Measurements from ENCODE around the gene SRGAP3.

The SRGAP3 gene

GRCh38 chr3:9172851-9173321, 76.6 kb downstream of the SRGAP3 start (continued):
- TF ChIP-seq, protein P1, sequence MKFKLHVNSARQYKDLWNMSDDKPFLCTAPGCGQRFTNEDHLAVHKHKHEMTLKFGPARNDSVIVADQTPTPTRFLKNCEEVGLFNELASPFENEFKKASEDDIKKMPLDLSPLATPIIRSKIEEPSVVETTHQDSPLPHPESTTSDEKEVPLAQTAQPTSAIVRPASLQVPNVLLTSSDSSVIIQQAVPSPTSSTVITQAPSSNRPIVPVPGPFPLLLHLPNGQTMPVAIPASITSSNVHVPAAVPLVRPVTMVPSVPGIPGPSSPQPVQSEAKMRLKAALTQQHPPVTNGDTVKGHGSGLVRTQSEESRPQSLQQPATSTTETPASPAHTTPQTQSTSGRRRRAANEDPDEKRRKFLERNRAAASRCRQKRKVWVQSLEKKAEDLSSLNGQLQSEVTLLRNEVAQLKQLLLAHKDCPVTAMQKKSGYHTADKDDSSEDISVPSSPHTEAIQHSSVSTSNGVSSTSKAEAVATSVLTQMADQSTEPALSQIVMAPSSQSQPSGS (tag by site-specific recombination; IDR thresholded peaks at IDR 0.05; ENCODE audit: low read depth), result no peak
- TF ChIP-seq, protein P2, sequence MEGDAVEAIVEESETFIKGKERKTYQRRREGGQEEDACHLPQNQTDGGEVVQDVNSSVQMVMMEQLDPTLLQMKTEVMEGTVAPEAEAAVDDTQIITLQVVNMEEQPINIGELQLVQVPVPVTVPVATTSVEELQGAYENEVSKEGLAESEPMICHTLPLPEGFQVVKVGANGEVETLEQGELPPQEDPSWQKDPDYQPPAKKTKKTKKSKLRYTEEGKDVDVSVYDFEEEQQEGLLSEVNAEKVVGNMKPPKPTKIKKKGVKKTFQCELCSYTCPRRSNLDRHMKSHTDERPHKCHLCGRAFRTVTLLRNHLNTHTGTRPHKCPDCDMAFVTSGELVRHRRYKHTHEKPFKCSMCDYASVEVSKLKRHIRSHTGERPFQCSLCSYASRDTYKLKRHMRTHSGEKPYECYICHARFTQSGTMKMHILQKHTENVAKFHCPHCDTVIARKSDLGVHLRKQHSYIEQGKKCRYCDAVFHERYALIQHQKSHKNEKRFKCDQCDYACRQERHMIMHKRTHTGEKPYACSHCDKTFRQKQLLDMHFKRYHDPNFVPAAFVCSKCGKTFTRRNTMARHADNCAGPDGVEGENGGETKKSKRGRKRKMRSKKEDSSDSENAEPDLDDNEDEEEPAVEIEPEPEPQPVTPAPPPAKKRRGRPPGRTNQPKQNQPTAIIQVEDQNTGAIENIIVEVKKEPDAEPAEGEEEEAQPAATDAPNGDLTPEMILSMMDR (tag by site-specific recombination; IDR thresholded peaks at IDR 0.05), result peak; percentile 28; the same call in 1 of the 2 replicates
- TF ChIP-seq, protein P3, sequence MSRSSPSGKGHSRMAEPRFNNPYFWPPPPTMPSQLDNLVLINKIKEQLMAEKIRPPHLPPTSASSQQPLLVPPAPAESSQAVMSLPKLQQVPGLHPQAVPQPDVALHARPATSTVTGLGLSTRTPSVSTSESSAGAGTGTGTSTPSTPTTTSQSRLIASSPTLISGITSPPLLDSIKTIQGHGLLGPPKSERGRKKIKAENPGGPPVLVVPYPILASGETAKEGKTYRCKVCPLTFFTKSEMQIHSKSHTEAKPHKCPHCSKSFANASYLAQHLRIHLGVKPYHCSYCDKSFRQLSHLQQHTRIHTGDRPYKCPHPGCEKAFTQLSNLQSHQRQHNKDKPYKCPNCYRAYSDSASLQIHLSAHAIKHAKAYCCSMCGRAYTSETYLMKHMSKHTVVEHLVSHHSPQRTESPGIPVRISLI (tag by site-specific recombination; IDR thresholded peaks at IDR 0.05), result no peak
- no peak for TF ChIP-seq ZNF837 (tag by site-specific recombination; IDR thresholded peaks at IDR 0.05)

- Histone ChIP-seq H3K4me3 (ENCODE audit: low read depth, low read length) (no peak overlapping the region), H3K9me3 (ENCODE audit: control insufficient read depth, insufficient read depth, low read depth, low read length) (no peaks in the 10 kb centered on the region), H3K36me3 (ENCODE audit: control insufficient read depth in 2 of 2, insufficient read depth in 1 of 2, low read length in 2 of 2) (no peaks in the 10 kb centered on the region), H3K4me1 (ENCODE audit: control insufficient read depth, insufficient read depth, low read length) (no peaks in the 10 kb centered on the region), H3K27ac (ENCODE audit: extremely low read depth, low read depth, low read length) (0 out of 2 replicates have a peak overlapping the region, but pooled peaks have one; percentile 2)
- CTCF ChIA-PET, result no interaction called here
- TF ChIP-seq ZNF558 (tag by site-specific recombination; IDR thresholded peaks at IDR 0.05), result no peak
- no peak for TF ChIP-seq ZNF19 (tag by site-specific recombination; IDR thresholded peaks at IDR 0.05; ENCODE audit: low read depth)
- no peak for TF ChIP-seq ZNF302 (tag by site-specific recombination; IDR thresholded peaks at IDR 0.05; ENCODE audit: low read depth)
- TF ChIP-seq ZFP3 (tag by site-specific recombination; IDR thresholded peaks at IDR 0.05; ENCODE audit: low read depth), result no peak
- TF ChIP-seq, protein P4, sequence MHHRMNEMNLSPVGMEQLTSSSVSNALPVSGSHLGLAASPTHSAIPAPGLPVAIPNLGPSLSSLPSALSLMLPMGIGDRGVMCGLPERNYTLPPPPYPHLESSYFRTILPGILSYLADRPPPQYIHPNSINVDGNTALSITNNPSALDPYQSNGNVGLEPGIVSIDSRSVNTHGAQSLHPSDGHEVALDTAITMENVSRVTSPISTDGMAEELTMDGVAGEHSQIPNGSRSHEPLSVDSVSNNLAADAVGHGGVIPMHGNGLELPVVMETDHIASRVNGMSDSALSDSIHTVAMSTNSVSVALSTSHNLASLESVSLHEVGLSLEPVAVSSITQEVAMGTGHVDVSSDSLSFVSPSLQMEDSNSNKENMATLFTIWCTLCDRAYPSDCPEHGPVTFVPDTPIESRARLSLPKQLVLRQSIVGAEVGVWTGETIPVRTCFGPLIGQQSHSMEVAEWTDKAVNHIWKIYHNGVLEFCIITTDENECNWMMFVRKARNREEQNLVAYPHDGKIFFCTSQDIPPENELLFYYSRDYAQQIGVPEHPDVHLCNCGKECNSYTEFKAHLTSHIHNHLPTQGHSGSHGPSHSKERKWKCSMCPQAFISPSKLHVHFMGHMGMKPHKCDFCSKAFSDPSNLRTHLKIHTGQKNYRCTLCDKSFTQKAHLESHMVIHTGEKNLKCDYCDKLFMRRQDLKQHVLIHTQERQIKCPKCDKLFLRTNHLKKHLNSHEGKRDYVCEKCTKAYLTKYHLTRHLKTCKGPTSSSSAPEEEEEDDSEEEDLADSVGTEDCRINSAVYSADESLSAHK (tag by site-specific recombination; IDR thresholded peaks at IDR 0.05), result no peak
- POLR2A ChIA-PET, result no interaction called here
Measured at GRCh38 chr3:9170851-9171160, 78.6 kb downstream of the SRGAP3 start.

DNA sequence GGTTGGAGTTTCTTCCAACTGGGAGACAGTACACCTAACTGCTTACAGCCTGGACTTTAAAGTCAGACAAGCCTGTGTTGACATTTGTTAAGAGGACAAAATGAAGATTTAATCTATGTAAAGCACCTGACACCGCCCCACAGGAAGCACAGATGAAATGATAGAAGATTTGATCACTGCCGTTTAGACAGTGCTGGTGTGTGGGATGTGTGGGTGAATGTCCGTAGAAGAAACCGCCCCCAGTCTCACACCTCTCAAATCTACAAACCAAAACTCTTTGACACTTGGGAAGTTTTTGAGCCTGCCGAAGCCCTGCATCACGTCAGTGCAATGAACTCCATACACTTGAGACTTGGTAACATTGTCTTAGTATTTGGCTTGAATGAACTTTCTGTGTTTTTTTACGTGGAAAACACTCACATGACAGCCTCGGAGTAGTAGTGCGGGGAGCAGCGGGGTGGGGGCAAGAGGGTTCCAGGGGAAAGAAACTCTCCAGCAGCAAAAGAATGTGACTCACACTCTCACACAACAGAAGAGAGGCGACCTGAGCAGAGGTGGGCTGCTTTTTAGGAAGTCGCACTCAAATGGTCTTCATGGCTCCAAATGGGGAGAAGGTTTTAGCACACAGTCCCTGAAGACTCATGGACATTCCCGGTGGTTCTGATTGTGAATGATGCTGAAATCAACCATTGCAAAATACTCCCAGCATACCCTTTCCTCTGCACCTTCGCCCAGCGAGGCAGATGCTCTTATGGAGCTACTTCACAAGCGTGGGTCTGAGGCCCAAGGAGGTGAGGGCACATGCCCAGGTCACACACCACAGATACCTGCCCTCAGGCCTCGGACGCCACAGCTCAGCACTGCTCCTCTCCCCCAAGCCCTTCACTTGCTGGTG, 79.2 kb downstream of the SRGAP3 start:
- Histone ChIP-seq H3K4me1 (ENCODE audit: control insufficient read depth, insufficient read depth, low read length) (no peaks in the 10 kb centered on the region), H3K36me3 (ENCODE audit: control insufficient read depth in 2 of 2, insufficient read depth in 1 of 2, low read length in 2 of 2) (no peaks in the 10 kb centered on the region), H3K27ac (ENCODE audit: extremely low read depth, low read depth, low read length) (0 out of 2 replicates have a peak overlapping the region, but pooled peaks have one; percentile 2), H3K9me3 (ENCODE audit: control insufficient read depth, insufficient read depth, low read depth, low read length) (no peaks in the 10 kb centered on the region), H3K4me3 (ENCODE audit: low read depth, low read length) (no peak overlapping the region)
- ChIA-PET CTCF (no interaction called here), POLR2A (no interaction called here)
- TF ChIP-seq ZNF133 (tag by site-specific recombination; IDR thresholded peaks at IDR 0.05) (no peak), ZNF239 (tag by site-specific recombination; IDR thresholded peaks at IDR 0.05) (no peak), ZNF2 (tag by site-specific recombination; IDR thresholded peaks at IDR 0.05) (no peak), OVOL3 (tag by site-specific recombination; IDR thresholded peaks at IDR 0.05) (no peak), SP7 (tag by site-specific recombination; IDR thresholded peaks at IDR 0.05) (no peak), ZNF521 (tag by site-specific recombination; IDR thresholded peaks at IDR 0.05) (no peak), ZBTB20 (tag by site-specific recombination; IDR thresholded peaks at IDR 0.05) (no peak), ZNF266 (tag by site-specific recombination; IDR thresholded peaks at IDR 0.05; ENCODE audit: low read depth) (no peak), ZNF426 (tag by site-specific recombination; IDR thresholded peaks at IDR 0.05) (no peak), ZNF830 (tag by site-specific recombination; IDR thresholded peaks at IDR 0.05; ENCODE audit: low read depth) (no peak), ZNF280D (tag by site-specific recombination; IDR thresholded peaks at IDR 0.05) (no peak), SCRT2 (tag by site-specific recombination; IDR thresholded peaks at IDR 0.05) (no peak), ZNF140 (tag by site-specific recombination; IDR thresholded peaks at IDR 0.05) (no peak), IKZF3 (tag by site-specific recombination; IDR thresholded peaks at IDR 0.05) (no peak)
